Activated B cell treated with CpG ODN at 0.5 μM for 24 hours (primary cell): Measurements from ENCODE around the gene HSF2. TPM values are rescaled to one million over a fixed set of nuclear protein-coding genes. Genes with fewer than 3 reads are reported as not detected.

Experiments used
- ATAC-seq: fragments of 200-7000 bp; cut with Tn5 transposase; one replicate; pipeline ENCODE4 v1.10.0; 2021; ENCODE audit warnings: low read depth, mild to moderate bottlenecking, moderate library complexity
- CTCF ChIA-PET: fragments of 350-600 bp; sonication (Branson Sonifier 250); formaldehyde crosslinking; loops from one replicate; lab custom pipeline; 2021; ENCODE audit warnings: antibody characterized with exemption; lab: Charles Lee
- POLR2A ChIA-PET: fragments of 350-600 bp; sonication (Branson Sonifier 250); formaldehyde crosslinking; loops from one replicate; lab custom pipeline; 2021; ENCODE audit warnings: antibody characterized with exemption; lab: Charles Lee
- DNase-seq: peaks from one replicate; pipeline ENCODE4 v3.0.0; 2022
- H3K27ac Mint-ChIP-seq: one replicate; pipeline ENCODE4 v1.8.0; 2020; ENCODE audit warnings: mixed read lengths
- H3K27me3 Mint-ChIP-seq: one replicate; pipeline ENCODE4 v1.8.0; 2021; ENCODE audit warnings: mixed read lengths
- H3K36me3 Mint-ChIP-seq: one replicate; pipeline ENCODE4 v1.8.0; 2021; ENCODE audit warnings: low read depth, mixed read lengths
- H3K4me1 Mint-ChIP-seq: one replicate; pipeline ENCODE4 v1.8.0; 2021; ENCODE audit warnings: mixed read lengths
- H3K4me3 Mint-ChIP-seq: one replicate; pipeline ENCODE4 v1.8.0; 2020; ENCODE audit warnings: mild to moderate bottlenecking, mixed read lengths
- H3K9me3 Mint-ChIP-seq: one replicate; pipeline ENCODE4 v1.8.0; 2020; ENCODE audit warnings: mixed read lengths
- CTCF ChIP-seq: fragments of 200-600 bp; IDR thresholded peaks from one replicate; pipeline ENCODE4 v1.8.0; 2022; ENCODE audit warnings: antibody characterized with exemption, mild to moderate bottlenecking
- intact Hi-C: fragments of 100-400 bp; cut with micrococcal nuclease; formaldehyde crosslinking; loops from one replicate; pipeline ENCODE4 v1.15.1; 2024
- total RNA-seq: library from RNA; stranded (reverse); gene quantifications from 2 replicates; pipeline ENCODE4 v1.2.3, GENCODE V29; 2022

HSF2 gene
- total RNA-seq, 1 donor from 2014 or later: 9.0 TPM

GRCh38 chr6:122426597-122426996 is 27.1 kb downstream of the HSF2 start:
- H3K4me1 Mint-ChIP-seq: no peaks in the 10 kb centered on the region
- H3K36me3 Mint-ChIP-seq: peaks cover 72% of the 10 kb centered on the region
- no peak overlapping the region for H3K4me3 Mint-ChIP-seq
- ChIA-PET POLR2A (no interaction called here), CTCF (no interaction called here)
- intact Hi-C loops: no loop called here
- DNase-seq (no peak), ATAC-seq (no peak)
- no peaks in the 10 kb centered on the region for H3K27me3 Mint-ChIP-seq
- no peaks in the 10 kb centered on the region for H3K9me3 Mint-ChIP-seq
- no peak for TF ChIP-seq CTCF
- no peak overlapping the region for H3K27ac Mint-ChIP-seq

- POLR2A ChIA-PET: no interaction called here
- H3K36me3 Mint-ChIP-seq: peaks cover 78% of the 10 kb centered on the region
- H3K27me3 Mint-ChIP-seq: no peaks in the 10 kb centered on the region
- intact Hi-C loops: no loop called here
- H3K4me3 Mint-ChIP-seq: no peak overlapping the region
- no peak for TF ChIP-seq CTCF
- no peaks in the 10 kb centered on the region for H3K9me3 Mint-ChIP-seq
- no peak for DNase-seq
- no peak overlapping the region for H3K27ac Mint-ChIP-seq
- no peaks in the 10 kb centered on the region for H3K4me1 Mint-ChIP-seq
- ATAC-seq: no peak
- CTCF ChIA-PET: no interaction called here
These were observed 29.3 kb downstream of the HSF2 start for GRCh38 chr6:122428781-122429180.

- peaks cover 76% of the 10 kb centered on the region for H3K36me3 Mint-ChIP-seq
- ATAC-seq (no peak), DNase-seq (no peak)
- TF ChIP-seq CTCF: no peak
- no peak overlapping the region for H3K4me3 Mint-ChIP-seq
- POLR2A ChIA-PET: no interaction called here
- CTCF ChIA-PET: no interaction called here
- intact Hi-C loops: no loop called here
- H3K27ac Mint-ChIP-seq: no peak overlapping the region
- H3K4me1 Mint-ChIP-seq: no peaks in the 10 kb centered on the region
- no peaks in the 10 kb centered on the region for H3K9me3 Mint-ChIP-seq
- H3K27me3 Mint-ChIP-seq: no peaks in the 10 kb centered on the region
These were observed 29.9 kb downstream of the HSF2 start for GRCh38 chr6:122429323-122429722.

GRCh38 chr6:122431780-122432179 is 32.3 kb downstream of the HSF2 start:
- Mint-ChIP-seq H3K4me1 (no peaks in the 10 kb centered on the region), H3K4me3 (no peak overlapping the region), H3K9me3 (no peaks in the 10 kb centered on the region), H3K36me3 (peaks cover 68% of the 10 kb centered on the region), H3K27me3 (no peaks in the 10 kb centered on the region), H3K27ac (no peak overlapping the region)
- ATAC-seq (no peak), DNase-seq (no peak)
- POLR2A ChIA-PET: no interaction called here
- intact Hi-C loops: no loop called here
- no peak for TF ChIP-seq CTCF
- CTCF ChIA-PET: interaction anchor here (0.6 to 1.1 kb wide), 2 partner anchors 12 to 14 kb away, joined by 3 to 4 read pairs; no protein-coding TSS in a partner anchor

- intact Hi-C loops: no loop called here
- no peak overlapping the region for H3K4me3 Mint-ChIP-seq
- no peaks in the 10 kb centered on the region for H3K27me3 Mint-ChIP-seq
- POLR2A ChIA-PET: no interaction called here
- CTCF ChIA-PET: no interaction called here
- H3K4me1 Mint-ChIP-seq: no peaks in the 10 kb centered on the region
- TF ChIP-seq CTCF: no peak
- peaks cover 71% of the 10 kb centered on the region for H3K36me3 Mint-ChIP-seq
- ATAC-seq: no peak
- DNase-seq: no peak
- H3K9me3 Mint-ChIP-seq: no peaks in the 10 kb centered on the region
- no peak overlapping the region for H3K27ac Mint-ChIP-seq
These were observed 33.4 kb downstream of the HSF2 start for GRCh38 chr6:122432816-122433215.
